Inflammatory macrophage treated with lipopolysaccharide for 1 hour (primary cell): Measurements from ENCODE around the gene PNMA8B.
"Not testable (repeated sequence)": the region's sequence is repeated elsewhere in the genome, so short reads cannot be mapped to it uniquely, and the experiment has no call there.

Experiments
- DNase-seq, 2 donors: peaks; one replicate each; pipeline ENCODE4 v3.0.0-alpha.2; 2020 to 2022

Gene PNMA8B

GRCh38 chr19:46495786-46496099 lies at the start of gene PNMA8B:
TSS of gene PNMA8B (minus strand) at chr19:46495867. CDS start at chr19:46495465, 402 bp downstream.
- DNase-seq = no peak

GRCh38 chr19:46544651-46545050 lies 49.0 kb upstream of the PNMA8B start:
- DNase-seq = no peak

- DNase-seq = peak; percentile 88 to 100
These were observed 47.0 kb upstream of the PNMA8B start for GRCh38 chr19:46542428-46543230.

GRCh38 chr19:46537136-46538097 lies 41.8 kb upstream of the PNMA8B start:
- DNase-seq = peak; percentile 38 to 87

- no peak for DNase-seq
These were observed 40.7 kb upstream of the PNMA8B start for GRCh38 chr19:46536391-46536790.

- DNase-seq = no peak
These were observed 38.0 kb upstream of the PNMA8B start for GRCh38 chr19:46533621-46534081.

GRCh38 chr19:46533078-46533620 lies 37.5 kb upstream of the PNMA8B start:
- no peak for DNase-seq

GRCh38 chr19:46530636-46531035 lies 35.0 kb upstream of the PNMA8B start:
- DNase-seq = no peak

GRCh38 chr19:46529622-46530451 lies 34.2 kb upstream of the PNMA8B start:
- peak; percentile 98 to 99 for DNase-seq

GRCh38 chr19:46528601-46529590 lies 33.2 kb upstream of the PNMA8B start:
- DNase-seq = no peak

GRCh38 chr19:46526801-46527200 lies 31.1 kb upstream of the PNMA8B start:
- not testable (repeated sequence) for DNase-seq

GRCh38 chr19:46524308-46524707 lies 28.6 kb upstream of the PNMA8B start:
- no peak for DNase-seq

- peak; percentile 46 to 51 for DNase-seq
These were observed 27.3 kb upstream of the PNMA8B start for GRCh38 chr19:46522988-46523387.

GRCh38 chr19:46521241-46521868 lies 25.7 kb upstream of the PNMA8B start:
- no peak for DNase-seq

GRCh38 chr19:46520616-46521015 lies 24.9 kb upstream of the PNMA8B start:
- no peak for DNase-seq

- DNase-seq = no peak
These were observed 21.8 kb upstream of the PNMA8B start for GRCh38 chr19:46517471-46517870.

GRCh38 chr19:46515879-46516350 lies 20.2 kb upstream of the PNMA8B start:
- DNase-seq = peak; percentile 43 to 68

- no peak for DNase-seq
These were observed 19.6 kb upstream of the PNMA8B start for GRCh38 chr19:46515290-46515609.

- DNase-seq = no peak
These were observed 19.1 kb upstream of the PNMA8B start for GRCh38 chr19:46514589-46515289.
